Skeletal muscle cell (primary cell): Measurements from ENCODE around the gene CAPZA2.

Experiments used
- DNase-seq: peaks from one replicate; pipeline ENCODE4 v3.0.0-alpha.2; 2010; ENCODE audit warnings: low read depth
- H3K4me3 ChIP-seq: 2 replicates; pipeline ENCODE4 v1.5.1; 2011; ENCODE audit warnings: low read depth, mild to moderate bottlenecking, control low read depth, low read length, moderate library complexity

CAPZA2 gene

DNA sequence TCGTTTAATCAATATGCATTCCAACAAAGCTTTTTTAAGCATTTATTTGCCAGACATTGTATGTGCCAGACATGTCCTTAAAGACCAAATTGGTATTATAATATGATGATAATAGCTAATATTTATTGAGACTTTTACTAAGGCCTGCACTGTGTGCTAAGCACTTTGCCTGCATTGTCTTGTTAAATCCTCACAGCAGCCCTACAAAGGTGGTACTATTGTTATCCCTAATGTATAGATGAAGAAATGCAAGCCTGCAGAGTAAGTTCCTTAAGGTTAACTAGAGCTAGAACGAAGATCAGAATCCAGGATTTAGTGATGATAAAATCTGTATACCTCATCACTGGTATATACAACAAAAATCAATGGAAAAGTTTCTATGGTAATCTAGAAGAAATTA lies 5.3 kb upstream of the CAPZA2 start:
- no peak overlapping the region for H3K4me3 ChIP-seq
- no peak for DNase-seq

DNA sequence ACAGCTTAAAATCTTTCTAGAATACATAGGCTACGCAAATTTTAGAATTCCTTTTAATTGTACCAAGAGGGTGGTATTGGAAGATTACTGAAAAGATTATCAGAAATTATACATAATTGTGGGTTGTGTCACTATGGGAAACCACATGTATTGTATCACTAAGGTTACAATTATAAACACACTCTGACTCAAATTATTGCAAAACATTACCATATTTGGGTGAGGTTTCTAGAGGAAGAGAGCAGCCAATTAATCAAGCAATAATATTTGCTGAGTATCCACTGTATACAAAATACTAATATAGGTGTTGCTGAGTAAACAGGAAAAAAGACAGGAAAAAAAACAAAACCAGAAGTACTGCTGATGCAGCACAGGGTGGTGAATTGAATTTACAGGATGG lies 3.1 kb upstream of the CAPZA2 start:
- no peak for DNase-seq
- no peak overlapping the region for H3K4me3 ChIP-seq

DNA sequence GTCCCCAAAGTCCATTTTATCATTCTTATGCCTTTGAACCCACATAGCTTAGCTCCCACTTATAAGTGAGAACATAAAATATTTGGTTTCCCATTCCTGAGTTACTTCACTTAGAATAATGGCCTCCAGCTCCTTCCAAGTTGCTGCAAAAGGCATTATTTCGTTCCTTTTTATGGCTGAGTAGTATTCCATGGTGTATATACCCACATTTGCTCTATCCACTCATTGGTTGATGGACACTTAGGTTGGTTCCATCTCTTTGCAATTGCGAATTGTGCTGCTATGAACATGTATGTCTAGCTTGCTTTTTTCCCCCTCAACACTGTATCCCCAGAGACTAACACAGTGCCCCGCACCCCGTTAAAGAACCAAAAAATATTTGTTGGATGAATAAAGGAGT lies 670 bp upstream of the CAPZA2 start:
- H3K4me3 ChIP-seq: no peak overlapping the region
- DNase-seq: no peak

DNA sequence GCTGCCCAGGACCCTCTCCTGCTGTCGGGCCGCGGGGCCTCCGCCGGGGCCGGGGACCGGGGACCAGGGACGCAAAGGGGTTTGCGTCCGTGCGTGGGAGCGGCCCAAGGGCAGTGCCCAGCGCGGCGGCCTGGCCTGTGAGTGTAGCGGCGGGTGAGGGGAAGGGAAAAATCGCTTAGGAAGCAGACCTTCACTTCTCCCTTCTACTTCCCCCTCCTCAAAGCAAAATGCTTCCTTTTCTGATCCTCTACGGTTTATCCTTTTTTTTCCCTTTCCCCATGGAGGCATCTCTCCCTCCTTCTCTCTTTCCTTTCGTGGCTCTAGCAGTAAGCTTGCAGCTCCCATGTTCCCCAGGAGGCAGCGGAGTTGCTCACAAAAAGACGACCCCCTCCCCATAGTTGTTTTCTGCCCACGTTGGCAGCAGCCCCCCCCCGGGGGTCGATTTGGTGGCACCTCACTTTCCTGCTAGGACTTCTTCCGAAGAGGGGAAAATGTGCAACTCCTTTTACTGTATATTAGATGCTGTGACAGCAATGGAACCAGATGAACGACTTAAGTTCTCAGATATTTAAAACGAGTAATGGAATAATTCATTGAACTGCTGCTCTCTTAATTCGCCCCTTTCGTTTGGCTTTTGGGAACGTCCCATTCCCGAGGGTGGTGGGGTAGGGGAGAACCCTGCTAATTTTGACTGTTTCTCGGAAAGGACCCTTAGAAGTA lies 724 bp downstream of the CAPZA2 start:
- H3K4me3 ChIP-seq: peak overlapping the region; percentile 92
- no peak for DNase-seq

DNA sequence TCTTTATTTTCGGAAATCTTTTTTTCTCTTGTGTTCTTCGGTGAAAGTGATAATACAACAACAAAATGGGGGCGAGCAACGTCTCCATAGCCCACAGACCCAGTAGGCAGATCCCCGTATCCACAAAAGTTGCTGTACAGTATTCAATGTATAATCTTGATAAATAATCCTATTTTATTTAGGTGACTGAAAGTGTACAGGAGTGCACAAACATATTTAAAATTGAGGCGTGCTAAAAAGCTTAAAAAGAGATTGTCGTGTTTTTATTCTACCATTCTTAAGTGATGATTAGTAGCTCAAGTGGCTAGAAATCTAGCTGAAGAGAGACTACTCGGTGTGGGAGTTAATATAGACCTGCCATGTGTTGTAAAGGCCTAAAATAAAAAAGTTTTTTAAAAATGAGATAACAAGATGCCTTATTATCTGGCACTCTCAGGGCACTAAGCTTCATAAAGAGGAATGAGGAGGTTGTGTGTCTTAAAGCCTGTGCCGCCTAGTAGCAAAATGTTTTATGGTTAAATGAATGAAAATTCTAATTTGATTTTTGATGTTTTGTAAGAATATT lies 1.6 kb downstream of the CAPZA2 start:
- H3K4me3 ChIP-seq: peak overlapping the region; percentile 92
- no peak for DNase-seq

DNA sequence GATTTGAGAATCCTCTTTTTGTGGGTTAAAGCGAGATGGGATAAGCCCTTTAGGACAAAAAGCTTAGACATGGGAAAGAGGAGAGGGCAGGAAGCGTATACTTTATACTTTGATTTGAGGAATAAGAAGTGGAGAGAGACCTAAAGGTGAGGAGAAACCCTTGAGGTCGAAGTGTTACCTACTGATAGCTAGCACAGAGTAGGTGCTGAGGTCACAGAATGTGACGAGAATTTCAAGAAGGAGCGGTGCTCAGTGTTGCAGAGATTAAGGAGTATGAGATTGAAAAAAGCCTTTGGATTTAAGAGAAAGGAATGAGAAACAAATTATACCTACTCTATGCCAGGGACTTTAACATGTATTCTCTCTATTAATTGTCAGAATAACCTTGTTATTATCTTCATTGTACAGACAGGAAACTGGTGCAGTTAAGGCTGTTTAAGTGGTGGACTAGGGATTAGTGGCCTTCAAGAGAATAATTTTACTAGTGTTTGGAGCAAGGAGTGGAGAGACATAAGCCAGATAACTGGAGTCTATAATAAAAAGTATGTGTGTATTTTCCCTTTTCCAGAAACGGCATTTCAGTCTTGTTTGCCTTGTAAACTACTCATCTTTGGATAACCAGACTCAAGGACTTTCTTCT lies 8.8 kb downstream of the CAPZA2 start:
- DNase-seq: no peak
- no peak overlapping the region for H3K4me3 ChIP-seq

DNA sequence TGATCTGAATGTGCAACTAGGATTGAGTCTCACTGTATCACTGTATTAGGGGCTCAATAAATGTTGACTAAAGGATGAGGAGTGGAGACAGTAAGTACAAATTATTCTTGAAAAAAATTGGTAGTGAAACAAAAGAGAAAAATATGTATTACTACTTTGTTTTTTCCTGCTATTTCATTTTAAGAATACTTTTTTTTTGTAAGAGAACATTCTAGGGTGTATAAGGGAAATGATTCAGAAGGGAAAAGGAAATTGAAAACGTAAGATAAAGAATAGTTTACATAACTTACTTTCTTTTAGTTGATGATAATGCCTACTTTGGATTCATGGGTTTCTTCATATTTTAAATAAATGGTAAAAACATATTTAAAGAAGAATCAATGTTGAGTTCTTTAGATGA lies 9.6 kb downstream of the CAPZA2 start:
- no peak for DNase-seq
- H3K4me3 ChIP-seq: no peak overlapping the region

DNA sequence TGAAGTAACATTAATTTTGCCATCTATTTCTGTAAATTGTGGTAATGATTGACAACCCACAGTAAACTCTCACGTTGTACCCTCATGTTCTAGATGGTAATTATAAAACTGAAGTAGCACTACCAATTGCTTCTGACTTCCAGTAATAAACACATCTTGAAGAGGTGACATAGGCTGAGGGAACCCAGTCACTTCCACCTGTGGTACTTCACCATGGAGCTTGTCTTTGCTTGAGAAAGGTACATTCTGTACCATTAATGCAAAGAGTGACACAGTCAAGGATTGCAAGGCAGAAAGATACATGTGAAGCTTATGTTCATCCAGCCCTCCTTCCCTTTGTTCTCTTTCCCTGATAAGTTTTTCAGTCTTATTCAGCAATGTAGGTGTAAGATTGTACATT lies 11.2 kb downstream of the CAPZA2 start:
- H3K4me3 ChIP-seq: no peak overlapping the region
- DNase-seq: no peak

DNA sequence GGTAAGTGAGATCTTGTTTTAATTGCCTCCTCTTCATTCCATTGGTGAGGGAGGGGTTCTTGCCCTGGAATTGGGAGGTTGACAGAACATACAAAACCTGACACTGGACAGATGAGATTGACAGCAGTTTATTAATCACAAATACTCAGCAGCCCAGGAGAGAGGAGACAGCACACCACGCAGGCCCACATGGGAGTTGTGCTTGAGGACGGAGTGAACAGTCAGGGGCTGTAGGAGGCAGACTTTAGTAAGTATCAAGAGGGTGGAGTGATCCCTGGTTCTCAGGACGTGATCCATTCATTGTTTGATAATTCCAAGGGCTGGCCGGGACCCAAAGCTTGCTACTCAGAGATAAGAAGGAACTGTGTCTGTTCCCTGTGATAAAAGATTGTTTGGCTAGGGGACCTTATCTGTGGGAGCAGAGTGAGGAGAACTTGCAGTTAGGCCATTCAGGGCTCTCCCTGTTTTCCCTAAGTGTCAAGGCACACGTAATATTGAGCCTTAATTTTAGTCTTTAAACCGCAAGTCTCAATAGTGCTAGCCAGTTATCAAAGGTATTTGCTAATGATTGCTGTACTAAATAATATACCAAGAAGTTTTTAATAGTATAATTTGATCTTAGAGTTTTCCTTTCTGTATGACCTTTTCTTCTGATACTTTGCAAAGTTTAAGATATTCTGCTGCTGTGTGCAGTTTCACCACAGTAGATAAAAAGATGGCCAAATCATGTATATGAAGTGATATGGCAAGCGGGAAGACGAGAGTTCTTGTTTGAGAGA lies 14.5 kb downstream of the CAPZA2 start:
- DNase-seq: no peak
- no peak overlapping the region for H3K4me3 ChIP-seq

DNA sequence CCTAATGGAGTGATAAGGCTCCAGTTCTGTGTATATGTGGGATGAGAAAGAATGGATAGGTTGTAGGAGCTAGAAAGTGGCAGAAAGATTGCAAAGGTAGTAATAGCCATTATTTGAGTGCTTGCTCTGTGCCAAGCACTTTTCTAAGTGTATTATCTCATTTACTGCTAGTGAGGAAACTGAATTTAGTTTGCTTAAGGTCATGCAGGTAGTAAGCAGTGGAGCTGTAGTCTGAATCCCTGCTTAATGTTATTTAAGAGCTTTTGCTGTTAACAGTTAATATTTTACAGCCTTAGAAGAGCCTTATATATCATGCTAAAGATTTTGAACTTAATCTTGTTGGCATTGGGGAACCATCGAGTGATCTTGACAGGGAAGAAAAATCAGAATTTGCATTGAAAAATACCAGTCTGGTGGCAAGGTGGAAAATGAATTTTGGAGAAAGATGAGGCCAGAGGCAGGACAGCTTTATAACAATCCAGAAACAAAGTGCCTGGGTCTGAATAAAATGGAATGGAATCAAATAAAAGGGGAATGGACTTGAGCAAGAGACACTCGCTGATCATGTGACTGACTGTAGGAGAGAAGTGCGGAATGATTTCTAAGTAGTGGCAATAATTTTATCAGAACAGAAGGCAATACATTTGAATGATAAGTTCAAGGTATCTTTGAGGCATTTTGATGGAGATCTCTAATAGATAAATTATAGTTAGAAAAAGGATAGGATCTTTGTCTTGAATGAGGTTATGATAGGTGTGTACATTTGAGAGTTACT lies 15.2 kb downstream of the CAPZA2 start:
- H3K4me3 ChIP-seq: no peak overlapping the region
- DNase-seq: no peak

DNA sequence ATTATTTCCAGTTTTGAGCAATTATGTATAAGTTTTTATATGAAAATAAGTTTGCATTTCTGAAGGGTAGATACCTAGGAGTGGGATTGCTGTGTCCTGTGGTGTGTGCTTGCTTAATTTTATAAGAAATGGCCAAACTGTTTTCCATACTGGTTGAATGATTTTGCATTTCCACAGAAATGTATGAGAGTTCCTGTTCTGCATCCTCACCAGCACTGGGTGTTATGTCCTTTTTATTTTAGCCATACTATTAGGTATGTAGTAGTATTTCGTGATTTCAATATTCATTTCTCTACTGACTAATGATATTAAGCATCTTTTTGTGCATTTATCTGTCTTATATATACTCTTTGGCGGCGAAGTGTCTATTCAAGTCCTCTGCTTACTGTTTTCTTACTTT lies 22.3 kb downstream of the CAPZA2 start:
- DNase-seq: no peak
- H3K4me3 ChIP-seq: no peak overlapping the region

DNA sequence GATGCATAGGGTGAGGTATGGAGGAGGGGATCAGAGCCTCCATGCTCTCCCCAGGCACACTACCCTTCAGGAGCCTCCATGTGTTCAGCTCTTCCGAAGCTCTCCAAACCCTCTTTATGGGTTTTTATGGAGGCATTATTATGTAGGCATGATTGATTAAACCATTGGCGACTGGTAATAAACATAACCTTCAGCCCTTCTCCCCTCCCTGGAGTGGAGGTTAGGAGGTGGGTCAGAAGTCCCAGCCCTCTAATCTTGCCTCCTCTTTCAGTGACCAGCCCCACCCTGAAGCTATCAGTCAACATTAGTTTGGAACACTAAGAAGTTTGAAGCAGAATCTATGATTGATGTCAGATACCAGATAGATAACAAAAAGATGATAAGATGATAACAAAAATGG lies 23.3 kb downstream of the CAPZA2 start:
- H3K4me3 ChIP-seq: no peak overlapping the region
- DNase-seq: no peak

DNA sequence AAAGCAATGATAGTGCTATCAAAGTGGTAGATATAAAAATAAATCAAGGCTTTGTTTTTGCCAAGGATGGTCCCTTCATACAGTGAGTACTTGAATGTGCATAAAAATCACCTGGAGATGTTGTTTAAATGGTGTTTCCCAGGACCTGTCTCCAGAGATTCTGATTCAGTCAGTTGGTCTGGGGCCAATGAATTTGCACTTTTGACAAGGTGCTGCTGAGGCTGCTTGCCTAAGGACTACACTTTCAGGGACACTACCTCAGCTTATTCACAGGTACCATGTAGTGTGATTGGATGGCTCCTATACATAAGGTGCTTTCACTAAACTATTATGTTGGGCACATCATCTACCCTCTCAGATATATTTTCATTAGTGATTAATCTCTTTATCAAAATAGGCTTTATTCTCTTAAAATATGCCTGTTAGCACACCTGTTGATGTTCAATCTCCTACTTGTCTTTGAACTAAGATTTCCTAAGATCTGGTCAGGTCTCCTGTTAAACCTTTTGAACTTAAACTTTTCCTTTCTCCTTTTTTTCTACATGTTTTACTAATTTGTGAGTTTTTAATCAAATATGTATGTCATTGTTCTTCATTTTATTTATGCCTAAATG lies 24.3 kb downstream of the CAPZA2 start:
- no peak overlapping the region for H3K4me3 ChIP-seq
- DNase-seq: no peak

DNA sequence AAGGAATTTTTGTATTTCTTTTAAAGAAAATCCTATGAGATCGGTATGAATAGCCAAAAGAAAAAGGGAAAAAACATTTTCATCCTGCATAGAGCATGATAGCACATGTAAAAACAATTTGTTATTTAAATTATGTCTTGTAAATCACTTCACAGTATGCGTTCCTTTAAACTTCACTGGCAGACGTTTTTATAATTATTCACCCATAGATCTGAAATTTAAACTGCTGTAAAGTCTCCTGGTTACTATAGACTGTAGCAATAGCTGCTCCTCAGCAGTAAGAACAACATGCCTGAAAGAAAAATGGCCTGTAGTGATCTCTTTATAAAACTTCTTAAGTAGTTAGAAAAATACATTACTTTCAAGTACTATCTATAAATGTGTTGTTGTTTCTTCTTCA lies 26.5 kb downstream of the CAPZA2 start:
- DNase-seq: no peak
- H3K4me3 ChIP-seq: no peak overlapping the region

DNA sequence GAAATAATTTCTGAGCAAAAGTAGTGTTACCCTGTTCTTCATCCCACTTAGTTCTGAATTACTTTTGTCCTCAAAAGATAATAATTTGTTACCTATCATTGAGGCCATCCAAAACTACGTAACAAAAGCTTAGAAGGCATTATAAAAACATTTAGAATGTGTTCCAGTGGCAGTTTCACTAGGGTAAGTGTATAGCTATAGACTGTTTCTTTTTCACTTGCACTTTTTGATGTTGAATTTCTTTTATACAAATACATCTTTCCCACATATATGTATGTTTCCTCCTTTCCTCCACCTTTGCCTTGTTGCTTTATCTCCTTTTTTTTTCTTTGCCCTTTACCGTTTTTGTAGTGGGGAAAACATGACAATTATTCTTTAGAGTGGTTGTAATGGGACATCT lies 33.5 kb downstream of the CAPZA2 start:
- no peak overlapping the region for H3K4me3 ChIP-seq
- no peak for DNase-seq

DNA sequence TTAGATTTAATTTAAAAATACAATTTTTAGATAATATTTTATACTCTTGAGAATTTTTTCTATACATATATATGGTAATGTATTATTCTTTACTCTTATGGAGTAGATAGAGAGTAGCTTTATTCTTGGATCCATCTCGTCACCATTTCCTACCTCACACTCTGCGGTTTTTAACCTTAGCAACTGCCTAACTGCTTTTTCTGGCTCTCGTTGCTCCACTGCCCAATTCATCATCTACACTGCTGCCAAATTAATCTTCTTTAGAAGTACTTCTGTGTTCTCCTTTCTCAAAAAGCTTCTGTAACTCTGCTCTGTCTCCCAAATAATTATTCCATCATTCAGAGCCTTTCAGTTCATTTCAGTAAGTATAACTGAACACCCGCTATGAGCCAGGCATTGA lies 35.3 kb downstream of the CAPZA2 start:
- DNase-seq: no peak

DNA sequence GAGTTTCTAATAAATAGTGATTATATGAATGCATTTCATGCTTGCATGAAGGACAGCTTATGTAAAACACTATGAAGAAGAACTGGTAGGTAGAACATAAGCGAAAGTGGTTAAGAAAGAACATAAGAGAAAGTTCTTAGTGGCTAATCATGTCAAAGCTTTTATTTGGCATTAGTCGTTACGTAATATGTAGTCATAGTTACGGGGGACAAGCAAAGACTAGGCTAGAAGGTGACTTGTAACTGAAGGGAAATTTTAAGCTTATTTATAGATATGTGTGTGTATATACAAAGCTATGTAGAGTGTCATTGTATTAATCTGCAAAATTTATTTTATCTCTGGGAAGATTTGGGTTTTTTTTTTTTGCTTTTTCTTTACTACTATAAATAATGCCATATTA lies 36.9 kb downstream of the CAPZA2 start:
- no peak for DNase-seq
- H3K4me3 ChIP-seq: no peak overlapping the region

More for the DNA sequence above, 35.3 kb downstream of the CAPZA2 start:
- no peak overlapping the region for H3K4me3 ChIP-seq

DNA sequence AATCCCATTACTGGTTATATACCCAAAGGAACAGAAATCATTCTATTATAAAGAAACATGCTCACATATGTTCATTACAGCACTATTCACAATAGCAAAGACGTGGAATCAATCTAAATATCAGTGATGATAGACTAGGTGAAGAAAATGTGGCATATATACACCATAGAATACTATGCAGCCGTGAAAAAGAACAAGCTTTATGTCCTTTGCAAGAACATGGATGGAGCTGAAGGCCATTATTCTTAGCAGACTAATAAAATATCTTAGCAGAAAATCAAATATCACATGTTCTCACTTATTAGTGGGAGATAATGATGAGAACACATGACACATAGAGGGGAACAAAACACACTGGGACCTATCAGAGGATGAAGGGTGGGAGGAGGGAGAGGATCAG lies 38.8 kb downstream of the CAPZA2 start:
- H3K4me3 ChIP-seq: no peak overlapping the region
- no peak for DNase-seq

DNA sequence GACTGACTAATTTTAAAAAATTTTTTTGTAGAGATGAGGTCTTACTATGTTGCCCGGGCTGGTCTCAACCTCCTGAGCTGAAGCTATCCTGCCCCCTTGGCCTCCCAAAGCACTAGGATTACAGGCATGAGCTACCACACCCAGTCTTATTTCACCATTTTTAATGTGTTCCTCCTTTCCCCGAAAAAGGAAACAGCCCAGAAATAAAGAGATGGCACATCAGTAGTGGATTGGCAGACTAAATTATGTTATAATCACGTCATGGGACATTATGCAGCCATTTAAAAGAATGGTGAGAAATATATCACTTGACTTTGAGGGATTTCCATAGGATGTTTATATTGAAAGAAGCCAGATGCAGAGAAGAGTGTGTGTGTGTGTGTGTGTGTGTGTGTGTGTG lies 40.5 kb downstream of the CAPZA2 start:
- H3K4me3 ChIP-seq: no peak overlapping the region
- DNase-seq: no peak
